HEK293 (cell line): ENCODE measurements around the gene HLA-C.

ENCODE experiments used
- IKZF3 ChIP-seq: fragments of 450-650 bp; IDR thresholded peaks from 2 replicates; pipeline ENCODE4 v1.5.0; 2018; ENCODE audit warnings: missing biosample characterization, mild to moderate bottlenecking, missing genetic modification characterization, moderate library complexity
- MEIS1 ChIP-seq: sonication (generic); formaldehyde crosslinking; IDR thresholded peaks from 2 replicates; pipeline ENCODE4 v1.8.1; 2022; ENCODE audit warnings: missing genetic modification reagents, mild to moderate bottlenecking, borderline replicate concordance
- REST ChIP-seq: fragments of 450-650 bp; formaldehyde crosslinking; IDR thresholded peaks from 2 replicates; pipeline ENCODE4 v1.5.1; 2016; ENCODE audit warnings: missing biosample characterization, missing genetic modification characterization
- ZBTB26 ChIP-seq: fragments of 450-650 bp; formaldehyde crosslinking; optimal IDR thresholded peaks from 2 replicates; pipeline ENCODE3; 2016; ENCODE audit warnings: missing biosample characterization, mild to moderate bottlenecking, missing genetic modification characterization
- ZBTB49 ChIP-seq: fragments of 450-650 bp; formaldehyde crosslinking; IDR thresholded peaks from 2 replicates; pipeline ENCODE4 v1.5.1; 2016; ENCODE audit warnings: missing biosample characterization, missing genetic modification characterization, low read depth
- ZFP3 ChIP-seq: fragments of 450-650 bp; formaldehyde crosslinking; IDR thresholded peaks from 2 replicates; pipeline ENCODE4 v1.5.1; 2016; ENCODE audit warnings: low read depth, missing biosample characterization, missing genetic modification characterization
- ZNF175 ChIP-seq: fragments of 450-650 bp; formaldehyde crosslinking; IDR thresholded peaks from 2 replicates; pipeline ENCODE4 v1.5.1; 2016; ENCODE audit warnings: missing biosample characterization, missing genetic modification characterization
- ZNF239 ChIP-seq: fragments of 450-650 bp; formaldehyde crosslinking; IDR thresholded peaks from 2 replicates; pipeline ENCODE4 v1.5.1; 2016; ENCODE audit warnings: missing biosample characterization, missing genetic modification characterization
- ZNF24 ChIP-seq: fragments of 450-650 bp; formaldehyde crosslinking; IDR thresholded peaks from 2 replicates; pipeline ENCODE4 v1.5.1; 2016; ENCODE audit warnings: missing biosample characterization, missing genetic modification characterization
- ZNF335 ChIP-seq: fragments of 450-650 bp; formaldehyde crosslinking; conservative IDR thresholded peaks from 2 replicates; pipeline ENCODE4 v1.5.1; 2016; ENCODE audit warnings: missing biosample characterization, missing genetic modification characterization
- ZNF341 ChIP-seq: fragments of 450-650 bp; formaldehyde crosslinking; IDR thresholded peaks from 2 replicates; pipeline ENCODE4; 2016; ENCODE audit warnings: low read depth, missing biosample characterization, missing genetic modification characterization
- ZNF548 ChIP-seq: fragments of 450-650 bp; formaldehyde crosslinking; IDR thresholded peaks from 2 replicates; pipeline ENCODE4 v1.5.1; 2016; ENCODE audit warnings: missing biosample characterization, missing genetic modification characterization
- ZNF704 ChIP-seq: fragments of 450-650 bp; formaldehyde crosslinking; IDR thresholded peaks from 2 replicates; pipeline ENCODE4 v1.5.1; 2016; ENCODE audit warnings: missing biosample characterization, missing genetic modification characterization
- TF ChIP-seq, protein P1 (sequence below): fragments of 450-650 bp; formaldehyde crosslinking; IDR thresholded peaks from 2 replicates; pipeline ENCODE4 v1.5.0; 2017; ENCODE audit warnings: missing biosample characterization, missing genetic modification characterization, borderline replicate concordance
- TF ChIP-seq, protein P2 (sequence below): fragments of 450-650 bp; formaldehyde crosslinking; IDR thresholded peaks from 2 replicates; pipeline ENCODE4 v1.5.1; 2016; ENCODE audit warnings: missing biosample characterization, missing genetic modification characterization
- TF ChIP-seq, protein P3 (sequence below): fragments of 450-650 bp; formaldehyde crosslinking; IDR thresholded peaks from 2 replicates; pipeline ENCODE4 v1.5.1; 2017; ENCODE audit warnings: missing biosample characterization, missing genetic modification characterization
- TF ChIP-seq, protein P4 (sequence below): fragments of 450-650 bp; formaldehyde crosslinking; conservative IDR thresholded peaks from 2 replicates; pipeline ENCODE4 v1.5.1; 2016; ENCODE audit warnings: low read depth, missing biosample characterization, missing genetic modification characterization

Gene HLA-C

GRCh38 chr6:31271641-31272357 lies at the start of gene HLA-C (continued):
- TF ChIP-seq, protein P1, sequence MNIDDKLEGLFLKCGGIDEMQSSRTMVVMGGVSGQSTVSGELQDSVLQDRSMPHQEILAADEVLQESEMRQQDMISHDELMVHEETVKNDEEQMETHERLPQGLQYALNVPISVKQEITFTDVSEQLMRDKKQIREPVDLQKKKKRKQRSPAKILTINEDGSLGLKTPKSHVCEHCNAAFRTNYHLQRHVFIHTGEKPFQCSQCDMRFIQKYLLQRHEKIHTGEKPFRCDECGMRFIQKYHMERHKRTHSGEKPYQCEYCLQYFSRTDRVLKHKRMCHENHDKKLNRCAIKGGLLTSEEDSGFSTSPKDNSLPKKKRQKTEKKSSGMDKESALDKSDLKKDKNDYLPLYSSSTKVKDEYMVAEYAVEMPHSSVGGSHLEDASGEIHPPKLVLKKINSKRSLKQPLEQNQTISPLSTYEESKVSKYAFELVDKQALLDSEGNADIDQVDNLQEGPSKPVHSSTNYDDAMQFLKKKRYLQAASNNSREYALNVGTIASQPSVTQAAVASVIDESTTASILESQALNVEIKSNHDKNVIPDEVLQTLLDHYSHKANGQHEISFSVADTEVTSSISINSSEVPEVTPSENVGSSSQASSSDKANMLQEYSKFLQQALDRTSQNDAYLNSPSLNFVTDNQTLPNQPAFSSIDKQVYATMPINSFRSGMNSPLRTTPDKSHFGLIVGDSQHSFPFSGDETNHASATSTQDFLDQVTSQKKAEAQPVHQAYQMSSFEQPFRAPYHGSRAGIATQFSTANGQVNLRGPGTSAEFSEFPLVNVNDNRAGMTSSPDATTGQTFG (tag by site-specific recombination), result no peak
- TF ChIP-seq ZNF704 (tag by site-specific recombination), result no peak
- TF ChIP-seq ZNF24 (tag by site-specific recombination), result 0 out of 2 replicates have a peak, but pooled peaks have one; percentile 32
- TF ChIP-seq, protein P2, sequence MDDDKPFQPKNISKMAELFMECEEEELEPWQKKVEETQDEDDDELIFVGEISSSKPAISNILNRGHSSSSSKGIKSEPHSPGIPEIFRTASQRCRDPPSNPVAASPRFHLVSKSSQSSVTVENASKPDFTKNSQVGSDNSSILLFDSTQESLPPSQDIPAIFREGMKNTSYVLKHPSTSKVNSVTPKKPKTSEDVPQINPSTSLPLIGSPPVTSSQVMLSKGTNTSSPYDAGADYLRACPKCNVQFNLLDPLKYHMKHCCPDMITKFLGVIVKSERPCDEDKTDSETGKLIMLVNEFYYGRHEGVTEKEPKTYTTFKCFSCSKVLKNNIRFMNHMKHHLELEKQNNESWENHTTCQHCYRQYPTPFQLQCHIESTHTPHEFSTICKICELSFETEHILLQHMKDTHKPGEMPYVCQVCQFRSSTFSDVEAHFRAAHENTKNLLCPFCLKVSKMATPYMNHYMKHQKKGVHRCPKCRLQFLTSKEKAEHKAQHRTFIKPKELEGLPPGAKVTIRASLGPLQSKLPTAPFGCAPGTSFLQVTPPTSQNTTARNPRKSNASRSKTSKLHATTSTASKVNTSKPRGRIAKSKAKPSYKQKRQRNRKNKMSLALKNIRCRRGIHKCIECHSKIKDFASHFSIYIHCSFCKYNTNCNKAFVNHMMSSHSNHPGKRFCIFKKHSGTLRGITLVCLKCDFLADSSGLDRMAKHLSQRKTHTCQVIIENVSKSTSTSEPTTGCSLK, result no peak
- TF ChIP-seq ZFP3 (tag by site-specific recombination), result no peak
- TF ChIP-seq IKZF3 (tag by site-specific recombination), result peak; percentile 50
- TF ChIP-seq ZBTB49, result no peak
- no peak for TF ChIP-seq REST (tag by site-specific recombination)
- TF ChIP-seq ZNF175 (tag by site-specific recombination), result no peak
- TF ChIP-seq ZNF239 (tag by site-specific recombination), result 0 out of 2 replicates have a peak, but pooled peaks have one; percentile 12
- TF ChIP-seq ZNF548, result no peak
- TF ChIP-seq, protein P3, sequence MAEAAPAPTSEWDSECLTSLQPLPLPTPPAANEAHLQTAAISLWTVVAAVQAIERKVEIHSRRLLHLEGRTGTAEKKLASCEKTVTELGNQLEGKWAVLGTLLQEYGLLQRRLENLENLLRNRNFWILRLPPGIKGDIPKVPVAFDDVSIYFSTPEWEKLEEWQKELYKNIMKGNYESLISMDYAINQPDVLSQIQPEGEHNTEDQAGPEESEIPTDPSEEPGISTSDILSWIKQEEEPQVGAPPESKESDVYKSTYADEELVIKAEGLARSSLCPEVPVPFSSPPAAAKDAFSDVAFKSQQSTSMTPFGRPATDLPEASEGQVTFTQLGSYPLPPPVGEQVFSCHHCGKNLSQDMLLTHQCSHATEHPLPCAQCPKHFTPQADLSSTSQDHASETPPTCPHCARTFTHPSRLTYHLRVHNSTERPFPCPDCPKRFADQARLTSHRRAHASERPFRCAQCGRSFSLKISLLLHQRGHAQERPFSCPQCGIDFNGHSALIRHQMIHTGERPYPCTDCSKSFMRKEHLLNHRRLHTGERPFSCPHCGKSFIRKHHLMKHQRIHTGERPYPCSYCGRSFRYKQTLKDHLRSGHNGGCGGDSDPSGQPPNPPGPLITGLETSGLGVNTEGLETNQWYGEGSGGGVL, result no peak
- peak; percentile 52 for TF ChIP-seq ZBTB26 (tag by site-specific recombination)
- TF ChIP-seq ZNF335 (tag by site-specific recombination), result peak; percentile 82
- no peak for TF ChIP-seq MEIS1
- TF ChIP-seq, protein P4, sequence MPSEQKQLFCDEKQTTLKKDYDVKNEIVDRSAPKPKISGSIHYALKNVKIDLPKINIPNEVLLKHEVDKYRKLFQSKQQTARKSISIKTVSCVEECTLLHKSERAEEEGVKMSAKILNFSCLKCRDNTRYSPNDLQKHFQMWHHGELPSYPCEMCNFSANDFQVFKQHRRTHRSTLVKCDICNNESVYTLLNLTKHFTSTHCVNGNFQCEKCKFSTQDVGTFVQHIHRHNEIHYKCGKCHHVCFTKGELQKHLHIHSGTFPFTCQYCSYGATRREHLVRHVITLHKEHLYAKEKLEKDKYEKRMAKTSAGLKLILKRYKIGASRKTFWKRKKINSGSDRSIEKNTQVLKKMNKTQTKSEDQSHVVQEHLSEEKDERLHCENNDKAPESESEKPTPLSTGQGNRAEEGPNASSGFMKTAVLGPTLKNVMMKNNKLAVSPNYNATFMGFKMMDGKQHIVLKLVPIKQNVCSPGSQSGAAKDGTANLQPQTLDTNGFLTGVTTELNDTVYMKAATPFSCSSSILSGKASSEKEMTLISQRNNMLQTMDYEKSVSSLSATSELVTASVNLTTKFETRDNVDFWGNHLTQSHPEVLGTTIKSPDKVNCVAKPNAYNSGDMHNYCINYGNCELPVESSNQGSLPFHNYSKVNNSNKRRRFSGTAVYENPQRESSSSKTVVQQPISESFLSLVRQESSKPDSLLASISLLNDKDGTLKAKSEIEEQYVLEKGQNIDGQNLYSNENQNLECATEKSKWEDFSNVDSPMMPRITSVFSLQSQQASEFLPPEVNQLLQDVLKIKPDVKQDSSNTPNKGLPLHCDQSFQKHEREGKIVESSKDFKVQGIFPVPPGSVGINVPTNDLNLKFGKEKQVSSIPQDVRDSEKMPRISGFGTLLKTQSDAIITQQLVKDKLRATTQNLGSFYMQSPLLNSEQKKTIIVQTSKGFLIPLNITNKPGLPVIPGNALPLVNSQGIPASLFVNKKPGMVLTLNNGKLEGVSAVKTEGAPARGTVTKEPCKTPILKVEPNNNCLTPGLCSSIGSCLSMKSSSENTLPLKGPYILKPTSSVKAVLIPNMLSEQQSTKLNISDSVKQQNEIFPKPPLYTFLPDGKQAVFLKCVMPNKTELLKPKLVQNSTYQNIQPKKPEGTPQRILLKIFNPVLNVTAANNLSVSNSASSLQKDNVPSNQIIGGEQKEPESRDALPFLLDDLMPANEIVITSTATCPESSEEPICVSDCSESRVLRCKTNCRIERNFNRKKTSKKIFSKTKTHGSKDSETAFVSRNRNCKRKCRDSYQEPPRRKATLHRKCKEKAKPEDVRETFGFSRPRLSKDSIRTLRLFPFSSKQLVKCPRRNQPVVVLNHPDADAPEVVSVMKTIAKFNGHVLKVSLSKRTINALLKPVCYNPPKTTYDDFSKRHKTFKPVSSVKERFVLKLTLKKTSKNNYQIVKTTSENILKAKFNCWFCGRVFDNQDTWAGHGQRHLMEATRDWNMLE (tag by site-specific recombination), result no peak
- TF ChIP-seq ZNF341 (tag by site-specific recombination), result peak; percentile 26; the same call in 1 of the 2 replicates
